HG02759 (cell line): ENCODE data around the gene SPON2.

Experiments used
- ATAC-seq: cut with Tn5 transposase; IDR thresholded peaks from one replicate; pipeline ENCODE4 v1.9.1; 2021; ENCODE audit warnings: mild to moderate bottlenecking, moderate library complexity; ENCODE audit not compliant: unreplicated experiment

SPON2 gene

GRCh38 chr4:1208970-1209704, 36.8 kb upstream of the SPON2 start:
- ATAC-seq: no peak

GRCh38 chr4:1208266-1208961, 36.0 kb upstream of the SPON2 start:
- ATAC-seq: no peak

- ATAC-seq: no peak
Measured at GRCh38 chr4:1207603-1208265, 35.4 kb upstream of the SPON2 start.

- no peak for ATAC-seq
Measured at GRCh38 chr4:1207157-1207470, 34.7 kb upstream of the SPON2 start.

GRCh38 chr4:1206299-1207156, 34.1 kb upstream of the SPON2 start:
- no peak for ATAC-seq

DNA sequence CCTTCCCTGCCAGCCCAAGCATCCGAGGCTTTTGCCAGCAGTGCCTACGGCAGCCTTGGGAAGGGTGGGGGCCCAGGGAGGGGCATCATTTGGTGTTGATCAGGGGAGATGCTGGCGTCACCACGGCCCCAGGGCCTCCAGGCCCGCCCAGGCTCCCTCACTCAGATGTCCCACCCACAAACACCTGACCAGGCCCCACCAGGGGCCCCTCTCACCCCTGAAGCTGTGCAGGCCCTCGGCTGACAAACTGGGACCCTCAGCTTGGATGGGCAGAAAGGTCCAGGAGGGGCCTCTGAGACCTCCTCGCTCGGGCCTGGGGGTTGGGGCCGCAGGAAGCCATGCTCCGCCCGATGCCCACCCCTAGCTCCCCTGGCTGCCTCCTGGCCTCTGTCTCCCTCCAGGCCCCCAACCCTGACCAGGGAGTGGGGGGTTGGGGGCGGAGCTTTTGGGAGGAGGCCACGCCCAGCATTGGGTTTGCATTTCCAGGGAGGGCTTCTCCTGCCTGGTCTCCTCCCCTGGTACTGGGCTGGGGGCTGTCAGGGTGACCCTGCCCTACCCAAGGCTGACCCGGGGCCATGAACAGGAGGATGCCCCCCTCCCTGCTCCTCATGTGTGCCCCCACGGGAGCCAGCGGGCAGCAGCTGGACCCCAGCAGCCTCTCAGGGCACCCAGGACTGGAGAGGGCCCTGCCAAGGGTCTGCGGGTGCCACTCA, 33.4 kb upstream of the SPON2 start:
- ATAC-seq: no peak

- no peak for ATAC-seq
Measured at GRCh38 chr4:1204828-1205585, 32.6 kb upstream of the SPON2 start.

DNA sequence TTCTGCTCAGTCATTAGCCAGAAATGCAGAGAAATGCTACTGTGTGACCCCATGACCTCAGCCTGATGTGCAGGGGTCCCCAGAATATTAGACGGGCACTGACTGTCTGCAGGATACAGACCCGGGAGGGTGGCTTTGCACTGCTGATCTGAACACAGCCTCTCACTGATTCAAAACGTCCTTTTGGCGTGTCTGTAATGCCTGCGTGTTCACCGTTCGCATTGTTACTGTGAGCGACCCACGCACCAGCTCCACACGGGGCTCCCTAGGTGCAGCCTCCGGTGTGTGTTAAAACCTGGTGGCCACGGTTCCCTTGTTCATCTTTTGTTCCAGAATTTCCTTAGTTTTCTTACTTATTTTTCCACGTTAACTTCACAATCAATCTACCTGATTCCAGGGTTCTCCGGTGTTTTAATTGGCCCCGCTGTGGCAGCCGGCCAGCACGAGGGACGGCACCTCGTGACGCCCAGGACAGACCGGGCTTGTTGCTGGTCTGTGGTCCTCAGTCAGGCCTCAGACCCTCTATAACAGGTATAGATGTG, 32.0 kb upstream of the SPON2 start:
- no peak for ATAC-seq

- no peak for ATAC-seq
Measured at GRCh38 chr4:1203026-1203616, 30.7 kb upstream of the SPON2 start.

- no peak for ATAC-seq
Measured at GRCh38 chr4:1202526-1203011, 30.2 kb upstream of the SPON2 start.

GRCh38 chr4:1201851-1202525, 29.6 kb upstream of the SPON2 start:
- peak; percentile 28 for ATAC-seq

DNA sequence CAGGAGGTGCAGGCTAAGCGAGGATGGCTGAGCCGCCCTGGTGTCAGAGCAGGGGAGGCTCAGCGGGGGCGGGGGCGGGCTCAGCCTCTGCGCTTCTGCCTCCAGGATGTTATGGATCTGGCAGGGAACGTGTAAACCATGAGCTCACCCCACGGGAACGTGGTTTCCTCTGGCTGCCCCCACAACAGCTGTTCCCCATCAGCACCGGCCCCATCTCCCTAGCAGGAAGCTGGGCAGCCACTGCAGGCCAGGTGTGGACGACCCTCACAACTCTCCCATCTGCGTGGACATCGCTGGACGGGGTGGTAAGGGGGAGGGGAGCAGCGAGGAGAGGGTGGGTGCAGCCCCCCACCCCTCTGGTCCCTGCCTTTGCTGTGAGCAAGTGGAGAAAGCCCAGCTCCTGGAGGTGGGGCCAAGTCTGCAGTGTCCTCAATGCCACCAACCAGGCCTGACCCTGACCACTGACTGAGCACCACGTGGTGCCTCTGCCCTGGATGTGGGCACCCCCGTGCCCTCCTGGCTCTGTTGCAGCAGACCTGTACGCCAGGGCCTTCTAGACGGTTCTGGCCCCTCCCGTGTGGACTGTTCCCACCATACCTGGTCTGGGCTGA, 28.1 kb upstream of the SPON2 start:
- ATAC-seq: peak; percentile 1

DNA sequence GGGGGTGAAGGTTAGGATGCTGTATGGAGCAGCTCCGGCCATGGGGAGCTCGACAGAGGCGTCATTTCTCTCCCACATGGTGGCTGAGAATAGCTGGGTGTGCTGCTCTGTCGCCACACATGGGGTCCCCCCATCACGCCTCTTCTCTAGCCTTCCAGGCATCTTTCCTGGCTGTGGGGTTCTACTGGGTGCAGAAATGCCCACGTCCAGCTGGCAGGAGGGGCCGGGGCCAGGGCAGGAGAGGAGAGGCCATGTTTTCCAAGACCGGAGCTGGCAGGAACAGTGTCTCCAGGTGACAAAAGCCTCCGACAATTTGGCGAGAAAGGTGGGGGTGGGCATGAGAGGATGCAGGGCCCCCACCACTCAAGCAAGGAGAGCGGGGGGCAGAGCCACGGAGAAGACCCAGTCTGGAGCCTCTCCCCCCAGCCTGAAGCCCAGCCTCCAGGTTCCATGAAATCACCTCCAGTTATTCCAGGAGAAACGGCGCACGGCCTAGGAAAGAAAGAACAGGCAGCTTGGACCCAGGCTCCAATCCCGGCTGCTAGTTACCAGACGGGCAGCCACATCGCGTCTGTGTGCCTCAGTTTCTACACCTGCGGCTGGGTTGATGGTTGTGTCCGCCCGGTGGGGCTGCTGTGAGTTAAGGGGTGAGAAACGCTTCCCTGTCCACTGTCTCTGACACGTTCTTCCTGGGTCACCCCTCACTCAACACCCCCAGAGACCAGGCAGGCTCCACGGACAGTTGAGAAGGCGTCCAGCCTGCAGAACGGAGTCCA, 27.4 kb upstream of the SPON2 start:
- no peak for ATAC-seq

- ATAC-seq: no peak
Measured at GRCh38 chr4:1198098-1198844, 25.9 kb upstream of the SPON2 start.

GRCh38 chr4:1196421-1197183, 24.2 kb upstream of the SPON2 start:
- no peak for ATAC-seq

- ATAC-seq: no peak
Measured at GRCh38 chr4:1195891-1196401, 23.6 kb upstream of the SPON2 start.
